GM18861 (cell line): ENCODE data around the gene RNF144B.
"Not testable (repeated sequence)": the region's sequence is repeated elsewhere in the genome, so short reads cannot be mapped to it uniquely, and the experiment has no call there.

Source experiments
- ATAC-seq: cut with Tn5 transposase; IDR thresholded peaks from one replicate; pipeline ENCODE4 v1.9.1; 2021; ENCODE audit not compliant: unreplicated experiment

RNF144B gene

DNA sequence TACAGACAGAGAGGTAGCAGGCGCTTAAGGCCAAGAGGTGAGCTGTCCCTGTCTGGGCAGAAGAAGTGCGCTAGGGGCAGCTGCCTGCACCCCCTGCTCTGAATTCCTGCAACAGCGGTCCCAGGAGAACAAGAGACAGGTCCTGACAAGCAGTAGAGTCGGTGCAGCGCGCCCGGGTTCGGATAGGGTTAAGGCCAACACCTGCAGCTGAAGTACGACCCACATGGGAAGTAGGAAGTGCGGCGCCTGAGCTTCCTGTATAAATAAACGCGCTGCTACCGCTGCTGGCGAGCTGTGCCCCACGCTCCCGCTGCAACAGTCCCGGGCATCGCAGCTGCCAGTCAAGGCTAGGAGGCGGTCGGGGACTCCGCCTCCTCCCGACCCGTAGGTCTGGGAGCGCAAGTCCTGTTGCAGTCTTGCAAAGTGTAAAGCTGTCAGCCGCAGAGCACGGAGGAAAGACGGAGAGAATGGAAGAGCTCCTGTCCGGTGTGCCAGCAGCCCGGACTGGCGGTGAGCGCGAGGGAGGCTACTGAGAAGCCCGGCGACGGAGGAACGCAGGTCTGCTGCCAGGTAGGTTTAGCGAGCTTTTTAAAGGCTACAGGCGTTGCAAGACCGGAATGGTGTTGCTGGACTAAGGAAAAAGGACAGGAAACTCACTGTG lies at the start of gene RNF144B:
RNF144B (plus strand) TSS at position 290 of the 661 bp plus-strand sequence. CDS start 12,185 bp downstream, outside the sequence.
- ATAC-seq: peak; percentile 89

DNA sequence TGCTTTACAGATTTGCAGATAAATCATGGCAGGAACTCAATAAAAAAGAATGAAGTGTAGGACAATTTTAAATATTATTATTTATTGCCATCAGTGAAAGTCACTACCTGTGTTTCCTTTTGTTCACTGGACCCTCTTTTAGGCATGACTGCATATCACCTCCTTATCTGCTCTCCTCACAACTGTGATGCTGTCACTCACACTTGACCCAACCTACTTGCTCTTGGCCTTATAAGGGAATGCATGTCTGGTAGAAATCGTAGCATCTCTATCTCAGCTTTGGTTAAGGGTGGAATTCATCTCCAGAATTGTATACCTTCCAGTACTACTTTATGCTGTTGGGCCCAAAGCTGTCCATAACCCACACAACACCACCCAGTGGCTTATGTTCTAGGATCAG lies 47.6 kb upstream of the RNF144B start:
- no peak for ATAC-seq

DNA sequence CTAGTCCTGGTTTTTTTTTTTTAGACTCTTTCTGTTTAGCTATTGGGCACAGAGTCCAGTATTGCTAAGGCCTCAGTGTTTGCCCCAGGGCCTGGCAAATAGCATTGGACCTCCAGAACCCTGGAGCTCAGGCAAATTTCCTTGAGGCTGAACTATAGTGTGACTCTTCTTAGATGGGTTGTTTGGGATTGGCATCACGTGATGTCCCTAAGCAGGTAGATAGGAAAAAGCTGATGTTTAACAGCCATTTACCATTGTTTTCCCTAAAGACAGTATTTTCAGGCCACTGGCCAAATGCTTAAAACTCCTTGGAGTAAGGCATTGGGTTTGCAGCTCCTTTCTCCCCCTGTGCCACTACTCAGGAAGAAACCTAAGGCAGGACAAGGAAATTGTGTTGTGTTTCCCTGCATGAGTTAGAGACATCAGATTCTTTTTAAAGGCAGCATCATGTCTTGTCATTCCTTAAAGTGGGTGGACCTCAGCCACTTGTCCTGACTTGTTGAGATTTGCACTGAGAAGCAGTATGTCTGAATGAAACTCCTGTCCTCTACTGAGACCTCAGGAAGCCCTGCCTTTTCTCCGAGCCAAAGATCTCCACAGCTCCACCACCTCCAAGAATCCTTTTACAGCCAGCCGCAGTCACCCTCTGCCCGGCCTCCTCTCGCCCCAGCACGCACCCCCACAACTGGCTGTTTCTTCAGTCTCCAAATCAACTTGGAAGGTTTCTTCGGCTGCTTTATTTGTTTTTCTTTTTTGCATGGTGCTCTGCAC lies 46.2 kb upstream of the RNF144B start:
- no peak for ATAC-seq

DNA sequence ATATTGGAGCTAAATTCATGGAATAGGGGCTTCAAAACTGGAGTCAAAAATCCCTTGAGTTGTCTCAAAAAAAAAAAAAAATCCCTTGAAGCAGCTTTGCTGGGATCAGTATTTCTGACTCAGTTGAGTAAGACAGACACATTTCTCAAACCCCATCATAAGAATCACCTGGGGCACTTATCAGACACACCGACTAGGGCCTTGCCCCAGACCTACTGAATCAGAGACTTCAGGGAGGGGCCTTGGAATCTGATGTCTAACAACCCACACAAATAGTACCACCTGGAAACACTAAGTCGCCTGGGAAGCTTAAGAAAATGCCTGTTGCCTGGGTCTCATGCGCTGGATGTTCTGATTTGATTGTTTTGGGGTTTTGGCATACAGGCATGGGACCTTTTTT lies 44.9 kb upstream of the RNF144B start:
- ATAC-seq: no peak

DNA sequence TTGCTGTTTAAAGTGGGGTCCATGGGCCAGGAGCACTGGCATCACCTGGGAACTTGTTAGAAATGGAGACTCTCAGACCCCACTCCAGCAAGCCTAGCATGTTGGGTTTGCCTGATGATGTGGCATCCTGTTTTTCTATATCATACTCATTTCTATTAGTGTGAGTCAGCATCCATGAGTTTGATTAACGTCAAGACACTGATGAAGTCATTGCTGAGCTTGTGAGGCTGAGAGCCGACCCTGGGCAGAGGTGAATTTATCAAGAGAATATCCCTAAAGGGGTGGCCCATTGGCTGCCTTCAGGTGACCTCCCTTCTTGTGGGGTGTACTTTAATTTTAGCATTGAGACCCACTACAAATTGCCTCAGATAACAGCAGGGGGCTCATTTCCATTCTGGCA lies 43.4 kb upstream of the RNF144B start:
- ATAC-seq: no peak

DNA sequence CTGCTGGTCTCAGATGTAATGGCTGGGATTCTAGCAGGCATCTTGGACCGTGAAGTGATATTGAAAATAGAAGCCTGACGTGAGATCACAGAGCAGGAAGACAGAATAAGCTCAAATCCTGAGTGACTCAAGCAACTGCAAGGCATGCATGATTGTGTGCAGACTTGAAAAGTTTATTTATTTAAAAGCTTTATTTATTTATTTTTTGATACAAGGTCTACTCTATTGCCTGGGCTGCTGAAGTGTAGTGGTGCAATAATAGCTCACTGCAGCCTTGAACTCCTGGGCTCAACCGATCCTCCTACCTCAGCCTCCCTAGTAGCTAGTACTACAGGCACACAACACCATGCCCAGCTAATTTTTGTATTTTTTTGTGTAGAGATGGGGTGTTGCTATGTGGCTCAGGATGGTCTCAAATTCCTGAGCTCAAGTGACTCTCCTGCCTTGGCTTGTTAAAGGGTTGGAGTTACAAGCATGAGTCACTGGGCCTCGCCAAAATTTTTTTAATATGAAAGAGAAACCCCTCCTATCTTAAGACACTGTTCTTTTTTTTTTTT lies 40.1 kb upstream of the RNF144B start:
- no peak for ATAC-seq

DNA sequence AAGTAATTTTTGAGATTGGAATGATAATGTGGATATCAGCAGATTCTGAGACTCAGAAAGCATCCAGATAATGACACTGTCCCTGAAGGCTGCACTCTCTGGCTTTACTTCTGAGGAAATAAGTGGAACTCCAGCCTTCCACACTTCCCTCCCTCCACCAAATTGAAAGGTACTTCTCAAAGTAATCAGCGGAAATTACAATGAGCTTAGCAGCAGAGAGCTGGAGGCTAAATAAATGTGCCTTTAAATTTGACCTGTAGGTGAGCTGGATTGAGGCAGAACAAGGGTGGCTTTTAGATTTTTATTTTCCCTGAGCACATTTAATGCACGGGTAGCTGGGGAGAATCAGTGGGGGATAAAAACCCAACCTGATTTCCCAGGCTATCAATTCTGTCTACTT lies 39.3 kb upstream of the RNF144B start:
- ATAC-seq: no peak

DNA sequence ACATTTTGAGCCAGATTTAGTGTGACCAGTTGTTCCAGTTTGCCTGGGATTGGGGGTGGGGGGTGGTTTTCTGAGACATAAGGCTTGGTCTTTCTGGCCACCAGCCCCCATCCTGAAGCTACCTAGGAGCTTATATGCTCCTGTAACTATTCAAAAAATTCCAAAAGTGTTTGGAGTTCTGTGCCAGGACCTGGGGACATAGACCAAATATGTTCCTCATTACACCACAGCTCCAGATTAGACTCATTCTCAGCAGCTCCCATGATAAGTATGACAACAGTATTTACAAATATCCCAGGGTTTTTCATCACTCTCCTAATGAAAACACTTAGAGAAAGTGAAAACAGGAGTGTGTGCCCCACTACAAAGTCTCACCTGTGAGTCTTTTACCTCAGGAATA lies 37.8 kb upstream of the RNF144B start:
- ATAC-seq: no peak

DNA sequence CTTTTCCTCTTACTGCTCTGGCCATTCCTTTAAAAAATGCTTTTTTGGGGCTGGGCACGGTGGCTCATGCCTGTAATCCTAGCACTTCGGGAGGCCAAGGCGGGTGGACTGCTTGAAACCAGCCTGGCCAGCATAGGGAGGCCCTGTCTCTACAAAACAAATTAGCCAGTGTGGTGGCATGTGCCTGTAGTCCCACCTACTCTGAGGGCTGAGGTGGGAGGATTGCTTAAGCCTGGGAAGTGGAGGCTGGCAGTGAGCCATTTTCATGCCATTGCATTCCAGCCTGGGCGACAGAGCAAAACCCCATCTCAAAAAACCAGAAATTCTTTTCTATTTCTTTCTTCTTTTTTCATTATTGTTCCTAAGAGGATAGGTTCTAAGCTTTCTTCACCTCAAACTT lies 36.9 kb upstream of the RNF144B start:
- ATAC-seq: no peak

DNA sequence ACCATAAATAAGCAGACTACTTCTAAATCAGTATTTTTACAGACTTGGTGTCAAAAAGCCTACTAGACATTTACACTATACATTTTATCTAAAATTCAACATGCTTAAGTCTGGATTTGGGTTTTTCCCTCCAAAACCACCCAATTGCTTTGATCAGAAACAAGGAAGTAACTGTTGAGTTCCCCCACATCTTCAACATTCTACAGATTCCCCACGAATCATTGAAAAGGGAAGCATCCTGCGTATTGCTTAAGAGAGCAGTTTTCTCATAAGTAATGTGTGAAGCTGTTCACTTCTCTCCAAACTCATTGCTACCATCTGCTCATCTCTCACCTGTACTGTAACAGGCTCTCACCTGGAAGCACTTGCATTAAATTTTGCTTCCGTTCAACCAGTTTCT lies 36.4 kb upstream of the RNF144B start:
- no peak for ATAC-seq

DNA sequence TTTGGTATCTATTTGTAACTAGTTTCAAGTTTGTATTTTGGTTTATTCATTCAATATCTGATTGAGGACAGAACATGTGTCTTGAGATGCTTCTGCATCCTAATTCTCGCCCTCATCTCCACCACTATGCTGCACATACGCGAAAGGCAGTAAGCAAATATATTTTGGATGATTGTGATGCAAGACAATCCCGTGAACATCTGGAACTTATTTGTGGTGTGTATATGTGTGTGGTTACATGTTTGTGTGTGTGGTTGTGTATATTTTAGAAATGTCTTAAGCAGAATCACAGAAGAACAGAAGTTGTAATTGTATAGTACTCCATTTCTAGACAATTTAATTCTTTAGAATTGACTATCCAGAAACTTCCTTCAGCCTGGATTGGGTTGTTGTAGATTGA lies 35.1 kb upstream of the RNF144B start:
- no peak for ATAC-seq

DNA sequence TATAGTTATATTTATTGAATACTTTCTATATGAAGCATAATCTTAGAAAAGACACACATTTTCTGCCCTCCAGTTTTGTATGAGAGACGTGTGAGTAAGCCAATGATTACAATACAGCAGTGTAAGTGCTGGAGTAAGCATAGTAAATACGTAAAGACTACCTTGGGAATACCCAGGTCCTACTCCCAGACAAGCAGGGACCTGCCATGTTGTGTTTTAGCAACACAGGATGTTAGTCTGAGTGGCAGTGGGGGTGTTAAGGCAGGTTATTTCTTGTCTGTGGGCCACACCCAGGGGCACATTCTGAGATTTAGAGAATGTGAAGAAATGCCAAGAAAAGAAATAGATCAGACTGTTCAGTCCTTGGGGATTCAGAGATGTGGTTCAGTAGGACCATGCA lies 34.3 kb upstream of the RNF144B start:
- no peak for ATAC-seq

DNA sequence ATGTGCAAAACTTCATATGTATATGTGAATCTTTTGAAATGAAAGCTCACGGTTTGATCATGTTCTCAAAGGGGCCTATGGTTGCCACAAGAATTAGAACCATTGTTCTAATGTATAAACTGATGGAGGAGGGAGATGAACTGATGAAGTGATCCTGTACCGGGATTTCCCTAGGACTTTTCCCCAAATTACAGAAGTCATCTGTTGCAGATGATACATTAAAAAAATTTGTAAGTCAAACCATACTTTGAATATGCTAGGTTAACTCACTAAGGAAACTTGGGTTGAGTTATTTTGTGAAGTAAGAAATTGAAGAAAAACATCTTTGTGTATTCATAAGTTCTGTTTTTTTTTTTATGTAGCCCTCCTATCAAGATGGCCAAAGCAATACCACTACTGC lies 33.9 kb upstream of the RNF144B start:
- ATAC-seq: no peak

DNA sequence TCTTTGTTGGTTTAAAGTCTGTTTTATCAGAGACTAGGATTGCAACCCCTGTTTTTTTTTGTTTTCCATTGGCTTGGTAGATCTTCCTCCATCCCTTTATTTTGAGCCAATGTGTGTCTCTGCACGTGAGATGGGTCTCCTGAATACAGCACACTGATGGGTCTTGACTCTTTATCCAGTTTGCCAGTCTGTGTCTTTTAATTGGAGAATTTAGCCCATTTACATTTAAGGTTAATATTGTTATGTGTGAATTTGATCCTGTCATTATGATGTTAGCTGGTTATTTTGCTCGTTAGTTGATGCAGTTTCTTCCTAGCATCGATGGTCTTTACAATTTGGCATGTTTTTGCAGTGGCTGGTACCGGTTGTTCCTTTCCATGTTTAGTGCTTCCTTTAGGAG lies 29.6 kb upstream of the RNF144B start:
- ATAC-seq: not testable (repeated sequence)

DNA sequence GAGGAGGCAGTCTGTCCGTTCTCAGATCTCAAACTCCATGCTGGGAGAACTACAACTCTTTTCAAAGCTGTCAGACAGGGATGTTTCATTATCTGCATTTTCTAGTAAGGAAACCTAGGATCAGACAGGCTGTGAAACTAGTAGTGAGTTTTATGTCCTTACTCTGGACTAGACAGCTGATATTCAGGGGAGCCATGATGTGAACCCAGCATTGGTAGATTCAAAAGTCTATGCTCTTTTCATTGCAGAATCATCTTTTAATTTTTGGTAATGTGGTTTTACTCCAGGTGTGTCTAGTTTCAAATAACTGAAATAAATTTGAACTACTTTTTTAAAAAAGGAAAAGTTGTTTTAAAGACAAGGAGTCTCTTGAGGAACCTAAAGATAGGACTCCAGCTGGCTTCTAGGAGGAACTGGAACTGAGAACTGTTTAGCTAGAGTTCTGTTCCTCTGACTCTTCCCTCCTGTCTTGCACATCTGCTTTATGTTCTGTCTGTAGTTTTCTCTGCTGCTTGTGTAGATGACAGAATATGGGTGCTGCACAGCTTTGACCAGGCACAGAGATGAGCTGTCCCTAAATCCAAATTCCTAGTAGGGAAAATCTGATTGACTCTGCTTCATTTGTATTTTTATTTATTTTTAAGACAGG lies 27.8 kb upstream of the RNF144B start:
- ATAC-seq: peak; percentile 60

DNA sequence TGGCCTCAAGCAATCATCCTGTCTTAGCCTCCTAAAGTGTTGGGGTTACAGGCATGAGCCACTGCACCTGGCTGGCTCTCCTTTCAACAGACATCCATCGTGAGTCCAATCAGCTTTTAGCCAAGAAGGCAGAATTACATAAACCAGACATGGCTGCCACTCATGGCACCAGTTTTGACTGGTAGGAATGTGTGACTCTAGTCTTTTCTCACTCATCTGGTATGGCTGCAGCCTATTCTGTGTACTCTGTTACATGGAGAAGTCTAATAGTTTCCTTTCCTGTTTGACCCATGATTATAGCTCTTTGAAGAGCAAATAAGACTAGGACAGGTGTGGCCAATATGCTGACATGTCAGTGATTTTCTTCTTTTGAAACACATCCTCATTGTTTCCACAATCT lies 27.0 kb upstream of the RNF144B start:
- no peak for ATAC-seq

DNA sequence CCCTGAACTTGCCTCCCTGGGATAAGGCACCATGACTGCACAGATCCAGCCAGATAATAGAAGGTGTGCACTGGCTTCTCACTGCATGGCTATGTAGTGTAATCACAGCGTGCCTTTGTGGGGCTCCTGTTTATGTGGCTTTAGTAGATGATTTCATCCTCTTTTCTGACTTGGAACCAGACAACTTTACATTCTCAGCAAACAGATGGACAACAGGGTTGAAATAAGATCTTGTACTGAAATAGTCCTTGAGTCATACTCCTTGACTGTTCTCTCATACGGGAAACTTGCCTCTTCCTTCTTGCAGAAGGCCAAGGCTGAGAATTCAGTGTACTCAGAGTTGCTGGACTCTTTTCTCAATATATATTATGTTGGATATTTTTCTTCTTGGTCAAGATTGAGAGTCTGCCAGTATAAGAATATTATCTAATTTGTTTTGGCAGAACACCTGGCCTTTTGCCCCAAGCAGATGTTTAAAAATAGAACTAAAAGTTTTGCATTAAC lies 25.0 kb upstream of the RNF144B start:
- ATAC-seq: no peak

DNA sequence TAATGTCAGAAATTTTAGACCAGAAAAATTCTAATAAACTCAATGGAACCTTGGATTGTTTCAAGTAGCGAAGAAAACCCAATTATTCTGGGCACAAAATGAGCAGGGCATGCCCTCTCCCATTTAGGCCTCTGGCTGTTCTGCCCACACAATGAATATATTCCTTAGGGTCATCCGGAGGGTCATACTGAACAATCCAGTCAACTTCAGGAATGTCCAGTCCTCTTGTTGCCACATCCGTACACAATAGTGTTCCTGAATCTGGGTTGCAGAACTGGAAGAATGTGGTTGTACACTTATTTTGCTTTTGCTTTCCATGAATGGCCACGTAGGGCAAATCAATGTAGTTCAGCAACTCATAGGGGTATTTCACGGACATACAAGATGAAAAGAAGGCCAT lies 23.4 kb upstream of the RNF144B start:
- ATAC-seq: no peak

DNA sequence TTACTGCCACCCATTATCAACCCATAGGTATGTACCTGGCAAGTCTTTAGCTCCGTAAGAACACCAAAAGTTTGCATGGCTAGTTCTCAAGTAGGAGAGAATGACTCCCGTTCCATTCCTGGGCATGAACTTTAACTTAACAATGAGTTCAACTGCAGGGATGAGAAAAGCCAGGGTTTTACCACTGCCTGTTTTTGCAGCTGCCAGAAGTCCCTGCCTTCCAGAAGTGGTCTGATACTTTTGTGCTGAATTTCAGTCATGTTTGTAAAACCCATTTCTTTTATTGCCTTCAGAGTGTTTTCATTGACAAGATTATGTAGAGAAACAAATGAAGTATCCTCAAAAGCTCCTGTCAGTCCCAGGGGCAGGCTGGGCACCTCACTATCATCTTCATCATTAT lies 22.6 kb upstream of the RNF144B start:
- not testable (repeated sequence) for ATAC-seq

DNA sequence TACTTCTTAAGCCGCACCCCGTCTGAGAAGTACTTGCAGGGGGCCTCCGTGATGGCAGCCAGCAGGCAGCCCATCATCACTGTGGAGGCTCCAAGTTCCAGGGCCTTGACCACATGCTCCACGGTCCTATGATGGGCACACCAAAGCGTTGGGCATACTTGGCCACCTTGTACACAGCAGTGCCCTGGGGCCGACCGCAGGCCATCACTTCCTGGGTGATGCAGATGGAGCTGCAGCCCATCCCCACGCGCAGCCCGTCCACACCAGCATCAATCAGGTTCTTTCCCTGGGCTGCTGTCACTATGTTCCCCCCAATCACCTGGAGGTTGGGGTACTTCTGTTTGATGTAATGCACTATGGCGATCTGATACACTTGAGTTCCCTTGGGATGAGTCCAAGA lies 19.8 kb upstream of the RNF144B start:
- ATAC-seq: no peak

DNA sequence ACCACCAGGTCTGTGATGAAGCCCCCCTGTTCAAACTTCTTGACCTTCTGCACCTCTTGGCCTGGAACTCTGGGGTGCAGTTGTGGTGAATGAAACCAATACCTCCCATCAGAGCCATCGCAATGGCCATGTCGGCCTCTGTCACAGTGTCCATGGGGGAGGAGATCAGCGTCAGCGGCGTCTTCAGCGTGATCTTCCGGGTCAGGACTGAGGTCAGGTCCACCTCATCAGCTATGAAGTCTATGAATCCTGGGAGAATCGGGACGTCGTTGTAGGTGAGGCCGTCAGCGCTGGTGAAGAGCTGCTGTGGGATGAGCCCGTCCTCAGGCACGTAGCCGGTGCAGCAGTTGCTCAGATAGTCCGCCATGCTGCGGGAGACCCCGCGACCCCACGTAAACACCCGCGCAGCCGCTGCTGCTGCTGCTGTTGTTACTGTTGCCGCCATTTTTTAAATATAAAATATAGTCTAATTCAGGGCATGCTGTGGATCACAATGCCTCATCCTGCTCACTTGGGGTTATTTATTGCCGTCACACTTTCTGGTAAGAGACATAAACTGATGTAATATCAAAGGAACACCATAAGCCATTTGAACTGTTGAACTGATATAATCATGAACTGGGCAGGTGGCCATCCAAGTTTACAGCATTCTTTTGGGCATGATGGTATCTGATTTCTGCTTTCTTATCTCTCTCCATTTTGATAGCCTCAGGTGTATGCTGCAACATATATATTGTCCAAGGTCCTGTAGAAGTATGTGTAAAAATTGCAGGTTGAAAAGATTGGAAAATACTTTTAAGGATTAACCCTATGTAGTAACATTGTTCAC lies 18.7 kb upstream of the RNF144B start:
- ATAC-seq: no peak
